Neuronal stem cell (in vitro differentiated cells): ENCODE results near the gene POLR1G.

Experiments
- DNase-seq: peaks from one replicate; pipeline ENCODE4 v3.0.0-alpha.2; 2013; ENCODE audit warnings: low spot score
- H2AFZ ChIP-seq: one replicate; pipeline ENCODE4 v1.6.1; 2013; ENCODE audit warnings: mild to moderate bottlenecking, low read length, inconsistent platforms
- H2AK5ac ChIP-seq: 2 replicates; pipeline ENCODE4 v1.6.1; 2013; ENCODE audit warnings: low read depth, mild to moderate bottlenecking, inconsistent platforms, low read length, moderate library complexity, mixed read lengths
- H2BK120ac ChIP-seq: 2 replicates; pipeline ENCODE4 v1.6.1; 2013; ENCODE audit warnings: low read depth, mild to moderate bottlenecking, inconsistent platforms, low read length, moderate library complexity, mixed read lengths
- H2BK12ac ChIP-seq: one replicate; pipeline ENCODE4 v1.6.1; 2013; ENCODE audit warnings: low read length, inconsistent platforms
- H2BK15ac ChIP-seq: 2 replicates; pipeline ENCODE4 v1.6.1; 2013; ENCODE audit warnings: mild to moderate bottlenecking, low read length, inconsistent platforms, mixed read lengths
- H2BK5ac ChIP-seq: one replicate; pipeline ENCODE4 v1.6.1; 2013; ENCODE audit warnings: inconsistent platforms, mild to moderate bottlenecking, low read length, moderate library complexity
- H3K14ac ChIP-seq: one replicate; pipeline ENCODE4 v1.6.1; 2013; ENCODE audit warnings: low read length, inconsistent platforms
- H3K18ac ChIP-seq: 2 replicates; pipeline ENCODE4 v1.6.1; 2013; ENCODE audit warnings: low read length, inconsistent platforms
- H3K23ac ChIP-seq: 2 replicates; pipeline ENCODE4 v1.6.1; 2013; ENCODE audit warnings: low read depth, mild to moderate bottlenecking, mixed read lengths, low read length, inconsistent platforms; ENCODE audit not compliant: poor library complexity
- H3K27ac ChIP-seq: replicated peaks from 3 replicates; pipeline ENCODE4 v1.5.1; 2013; ENCODE audit warnings: low read length, inconsistent platforms
- H3K27me3 ChIP-seq, 3 experiments: 2 replicates each; pipeline ENCODE4 v1.6.1; 2013; ENCODE audit warnings: low read length in 3 of 3, mild to moderate bottlenecking in 2 of 3, inconsistent platforms in 1 of 3, low read depth in 1 of 3, mixed read lengths in 1 of 3, moderate library complexity in 1 of 3; ENCODE audit not compliant: control insufficient read depth in 3 of 3, insufficient read depth in 3 of 3
- H3K36me3 ChIP-seq, 2 donors: replicated peaks in 1 of 2; 2 replicates each; pipeline ENCODE4 v1.6.1; 2013; ENCODE audit warnings: low read length in 2 of 2; ENCODE audit not compliant: control insufficient read depth in 2 of 2, insufficient read depth in 2 of 2
- H3K4ac ChIP-seq: 2 replicates; pipeline ENCODE4 v1.6.1; 2013; ENCODE audit warnings: inconsistent platforms, mild to moderate bottlenecking, low read length, moderate library complexity
- H3K4me1 ChIP-seq, 2 donors: 1 replicate in 1 of 2; 2 replicates in 1 of 2; pipeline ENCODE4 v1.6.1; 2013; ENCODE audit warnings: low read length in 2 of 2, low read depth in 1 of 2; ENCODE audit not compliant: control insufficient read depth in 2 of 2, insufficient read depth in 1 of 2
- H3K4me2 ChIP-seq: one replicate; pipeline ENCODE4 v1.6.1; 2013; ENCODE audit warnings: mild to moderate bottlenecking, low read length, inconsistent platforms; ENCODE audit not compliant: insufficient read depth, poor library complexity, severe bottlenecking
- H3K4me3 ChIP-seq, 2 donors: 2 replicates each; pipeline ENCODE4 v1.5.1; 2013; ENCODE audit warnings: low read length in 2 of 2, mild to moderate bottlenecking in 2 of 2, inconsistent platforms in 1 of 2, moderate library complexity in 1 of 2
- H3K79me1 ChIP-seq: one replicate; pipeline ENCODE4 v1.6.1; 2013; ENCODE audit warnings: low read depth, mild to moderate bottlenecking, inconsistent platforms, low read length, moderate library complexity
- H3K9ac ChIP-seq: one replicate; pipeline ENCODE4 v1.6.1; 2013; ENCODE audit warnings: mild to moderate bottlenecking, low read depth, low read length, inconsistent platforms; ENCODE audit not compliant: poor library complexity
- H3K9me3 ChIP-seq, 2 donors: replicated peaks in 1 of 2; 2 replicates each; pipeline versions ENCODE3 to v1.6.1; 2013; ENCODE audit warnings: low read length in 2 of 2, mild to moderate bottlenecking in 2 of 2, inconsistent platforms in 1 of 2, low read depth in 1 of 2, mixed read lengths in 1 of 2, moderate library complexity in 1 of 2; ENCODE audit not compliant: control insufficient read depth in 2 of 2, insufficient read depth in 1 of 2
- H4K8ac ChIP-seq: one replicate; pipeline ENCODE4 v1.6.1; 2013; ENCODE audit warnings: low read depth, mild to moderate bottlenecking, inconsistent platforms, low read length, moderate library complexity
- H4K91ac ChIP-seq: one replicate; pipeline ENCODE4 v1.6.1; 2013; ENCODE audit warnings: low read length, low read depth, mild to moderate bottlenecking, inconsistent platforms; ENCODE audit not compliant: poor library complexity
- WGBS, 2 donors: extraction: QIAGEN DNeasy Blood & Tissue Kit; methylation state at CpG; one replicate each; pipeline ENCODE4 v1.1.7; 2013; ENCODE audit warnings: missing lambda C conversion rate in 2 of 2, mixed read lengths in 1 of 2; ENCODE audit not compliant: insufficient read length in 2 of 2, insufficient replicate concordance in 1 of 2; ENCODE audit errors: extremely low coverage in 2 of 2; 5-methylcytosine and 5-hydroxymethylcytosine counted together

The POLR1G gene

DNA sequence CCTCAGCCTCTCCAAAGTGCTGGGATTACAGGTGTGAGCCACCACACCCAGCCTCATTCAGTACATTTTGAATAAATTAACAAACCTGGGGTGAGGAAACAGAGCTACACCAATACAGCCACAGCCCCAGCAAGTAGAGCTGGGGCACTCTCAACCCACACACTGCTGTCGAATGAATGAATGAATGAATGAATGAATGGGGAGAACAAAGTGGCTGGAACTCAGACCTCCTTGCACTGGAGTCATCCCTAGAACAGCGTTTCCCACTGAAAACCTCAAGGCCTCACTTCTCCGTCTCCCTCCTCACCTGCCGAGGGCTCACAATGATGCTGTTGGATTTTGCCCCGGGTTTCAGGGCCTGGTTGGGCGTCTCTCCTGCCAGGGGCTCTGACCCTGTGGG lies 14.4 kb downstream of the POLR1G start:
- Histone ChIP-seq H4K8ac (no peak overlapping the region), H3K9me3 (no peaks in the 10 kb centered on the region), H3K4me3 (no peak overlapping the region), H2BK120ac (no peak overlapping the region), H2AK5ac (no peak overlapping the region), H3K23ac (no peak overlapping the region), H3K27me3 (no peaks in the 10 kb centered on the region), H3K79me1 (peaks cover 4% of the 10 kb centered on the region), H3K4me1 (peaks cover 6 to 10% of the 10 kb centered on the region in 2 donors), H3K4me2 (no peak overlapping the region), H3K27ac (no peak overlapping the region), H3K36me3 (peaks cover 23 to 61% of the 10 kb centered on the region in 2 donors), H3K14ac (no peak overlapping the region), H2BK12ac (no peak overlapping the region), H2AFZ (no peak overlapping the region), H2BK5ac (no peak overlapping the region), H4K91ac (no peak overlapping the region), H3K4ac (no peak overlapping the region), H3K18ac (no peak overlapping the region), H3K9ac (no peak overlapping the region), H2BK15ac (no peak overlapping the region)
- DNase-seq = no peak
- no CpG with 5 or more reads among the region's 6 CpGs for WGBS, 2 donors

DNA sequence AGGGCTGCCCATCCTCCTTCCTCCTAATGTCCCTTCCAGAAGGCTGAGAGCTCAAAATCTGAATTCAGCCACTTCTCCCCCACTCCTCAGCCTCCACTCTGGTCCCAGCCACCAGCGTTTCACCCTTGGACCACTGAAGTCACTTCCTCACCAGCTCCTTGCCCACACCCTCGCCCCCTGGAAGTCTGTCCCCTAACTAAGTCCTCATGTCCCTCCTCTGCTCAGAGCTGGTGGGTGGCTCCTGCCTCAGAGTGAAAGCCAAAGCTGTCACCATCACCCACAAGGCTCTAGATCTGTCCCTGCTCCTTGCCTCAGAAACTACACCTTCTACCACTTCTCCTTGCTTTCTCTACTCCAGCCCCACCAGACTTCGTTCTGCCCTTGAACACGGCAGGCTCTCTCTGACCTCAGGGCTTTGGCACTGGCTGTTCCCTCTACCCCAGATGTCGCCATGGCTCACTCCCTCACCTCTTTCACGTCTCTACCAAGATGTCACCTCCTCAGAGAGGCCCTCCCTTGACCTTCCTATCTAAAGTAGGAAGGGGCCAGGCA lies 15.6 kb downstream of the POLR1G start:
- H3K27me3 ChIP-seq = no peaks in the 10 kb centered on the region
- H3K18ac ChIP-seq = no peak overlapping the region
- H2BK120ac ChIP-seq = no peak overlapping the region
- H3K27ac ChIP-seq = no peak overlapping the region
- H3K14ac ChIP-seq = no peak overlapping the region
- no peak overlapping the region for H4K91ac ChIP-seq
- H3K4me2 ChIP-seq = no peak overlapping the region
- H3K4me3 ChIP-seq = no peak overlapping the region
- no peak overlapping the region for H2AFZ ChIP-seq
- H3K9ac ChIP-seq = no peak overlapping the region
- H2BK15ac ChIP-seq = no peak overlapping the region
- peaks cover 21 to 50% of the 10 kb centered on the region in 2 donors for H3K36me3 ChIP-seq
- H3K4ac ChIP-seq = no peak overlapping the region
- H2BK12ac ChIP-seq = no peak overlapping the region
- H2BK5ac ChIP-seq = no peak overlapping the region
- no CpG with 5 or more reads among the region's 6 CpGs for WGBS, 2 donors
- DNase-seq = no peak
- no peak overlapping the region for H3K23ac ChIP-seq
- no peak overlapping the region for H4K8ac ChIP-seq
- H3K9me3 ChIP-seq = no peaks in the 10 kb centered on the region
- peaks cover 4% of the 10 kb centered on the region for H3K79me1 ChIP-seq
- H3K4me1 ChIP-seq = peaks cover 6 to 10% of the 10 kb centered on the region in 2 donors
- no peak overlapping the region for H2AK5ac ChIP-seq

DNA sequence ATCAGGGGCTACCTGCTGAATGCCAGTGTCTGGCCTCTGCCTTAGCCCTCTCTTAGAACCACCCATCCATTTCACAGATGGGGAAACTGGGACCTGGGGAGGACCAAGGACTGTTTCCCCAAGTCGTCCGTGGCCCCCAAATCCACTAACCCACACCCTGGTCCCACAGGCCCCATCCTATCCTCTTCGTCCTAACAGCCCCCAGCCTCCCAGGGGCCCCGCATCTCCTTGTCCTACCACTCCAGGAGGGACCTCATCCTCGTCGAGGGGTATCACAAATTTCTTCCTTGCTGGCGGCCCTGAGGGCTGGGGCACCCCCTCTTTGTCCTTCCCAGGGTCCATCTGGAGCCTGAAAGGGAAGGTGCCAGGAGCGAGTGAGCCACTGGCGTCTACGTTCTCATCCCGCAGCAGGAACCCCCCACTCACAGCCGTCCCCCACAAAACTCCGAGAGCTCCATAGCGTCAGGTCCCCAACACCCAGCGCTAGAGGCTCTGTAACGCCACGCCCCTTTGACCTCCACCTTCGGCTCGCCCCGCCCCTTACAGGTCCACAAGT lies 16.7 kb downstream of the POLR1G start:
- Histone ChIP-seq H4K8ac (no peak overlapping the region), H3K18ac (peak overlapping the region; percentile 80), H2BK15ac (no peak overlapping the region), H3K9ac (peak overlapping the region; percentile 82), H3K79me1 (peaks cover 4% of the 10 kb centered on the region), H3K9me3 (no peaks in the 10 kb centered on the region), H3K4me2 (peak overlapping the region; percentile 99), H3K27me3 (no peaks in the 10 kb centered on the region), H2BK12ac (no peak overlapping the region), H3K27ac (peak overlapping the region; percentile 51), H3K36me3 (peaks cover 20 to 39% of the 10 kb centered on the region in 2 donors), H4K91ac (no peak overlapping the region), H2BK120ac (no peak overlapping the region), H3K4me1 (peaks cover 6 to 10% of the 10 kb centered on the region in 2 donors), H3K14ac (no peak overlapping the region), H3K4ac (peak overlapping the region; percentile 5), H2BK5ac (peak overlapping the region; percentile 72), H3K4me3 (peak overlapping the region; percentile 84 to 87), H2AFZ (peak overlapping the region; percentile 97), H2AK5ac (peak overlapping the region; percentile 5), H3K23ac (peak overlapping the region; percentile 52)
- no peak for DNase-seq
- no CpG with 5 or more reads among the region's 20 CpGs for WGBS, 2 donors

DNA sequence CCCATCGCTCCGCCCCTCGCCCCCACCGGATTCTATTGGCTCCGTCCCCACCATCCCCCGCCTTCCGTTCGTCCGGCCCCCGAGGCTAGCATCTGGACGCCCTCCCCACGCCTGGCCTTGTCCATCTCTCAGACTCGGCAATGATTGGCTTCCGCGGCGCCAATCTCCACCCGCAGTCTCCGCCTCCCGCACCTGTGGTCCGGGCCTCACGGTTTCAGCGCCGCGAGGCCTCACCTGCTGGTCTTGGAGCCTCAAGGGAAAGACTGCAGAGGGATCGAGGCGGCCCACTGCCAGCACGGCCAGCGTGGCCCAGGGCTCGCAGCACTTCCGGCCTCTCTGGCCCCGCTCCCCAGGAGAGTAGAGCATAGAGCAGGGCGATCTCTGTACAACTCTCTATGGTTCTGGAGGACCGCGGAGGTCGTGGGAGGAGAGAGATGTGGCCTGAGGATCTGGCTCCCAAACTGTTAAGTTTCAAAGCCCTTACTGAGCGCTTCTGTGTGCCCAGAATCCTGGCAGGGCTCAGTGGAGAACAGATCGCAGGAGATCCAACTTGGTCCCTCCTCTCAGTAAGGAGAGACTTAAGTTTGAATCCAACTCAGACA lies 17.2 kb downstream of the POLR1G start, which contains the start of gene ERCC1:
TSS of gene ERCC1 (minus strand) at position 329 of the 602 bp plus-strand sequence. CDS start 543 bp downstream, outside the sequence.
- H3K4ac ChIP-seq = peak within 1 kb of the TSS; percentile 5
- H3K79me1 ChIP-seq = peaks cover 4% of the 10 kb centered on the region
- H3K4me2 ChIP-seq = peak within 1 kb of the TSS; percentile 99
- H3K36me3 ChIP-seq = peaks cover 18 to 34% of the 10 kb centered on the region in 2 donors
- no peak within 1 kb of the TSS for H4K91ac ChIP-seq
- peak within 1 kb of the TSS; percentile 14 for H2BK12ac ChIP-seq
- no peak within 1 kb of the TSS for H3K14ac ChIP-seq
- peak within 1 kb of the TSS; percentile 72 for H2BK5ac ChIP-seq
- H3K4me3 ChIP-seq = peak within 1 kb of the TSS; percentile 84 to 87
- no peaks in the 10 kb centered on the region for H3K9me3 ChIP-seq
- WGBS, 2 donors = no CpG with 5 or more reads among the region's 37 CpGs
- DNase-seq = peak; percentile 94
- H3K18ac ChIP-seq = peak within 1 kb of the TSS; percentile 98
- H3K27me3 ChIP-seq = peaks cover 0 to 4% (median 0%) of the 10 kb centered on the region in 3 experiments
- peak within 1 kb of the TSS; percentile 97 for H2AFZ ChIP-seq
- peak within 1 kb of the TSS; percentile 93 for H3K9ac ChIP-seq
- H2BK15ac ChIP-seq = peak within 1 kb of the TSS; percentile 15
- H4K8ac ChIP-seq = peak within 1 kb of the TSS; percentile 87
- H3K23ac ChIP-seq = peak within 1 kb of the TSS; percentile 83
- H2AK5ac ChIP-seq = peak within 1 kb of the TSS; percentile 5
- peak within 1 kb of the TSS; percentile 34 for H2BK120ac ChIP-seq
- peaks cover 6 to 10% of the 10 kb centered on the region in 2 donors for H3K4me1 ChIP-seq
- peak within 1 kb of the TSS; percentile 93 for H3K27ac ChIP-seq
